Activated CD4-positive, alpha-beta T cell treated with anti-CD3 and anti-CD28 coated beads for 24 hours (primary cell): ENCODE results near the gene PLEKHF1.
"Not testable (repeated sequence)": the region's sequence is repeated elsewhere in the genome, so short reads cannot be mapped to it uniquely, and the experiment has no call there.

Experiments used
- DNase-seq, 2 donors: peaks; one replicate each; pipeline ENCODE4 v3.0.0-alpha.2; 2020; ENCODE audit warnings: low read depth in 2 of 2

PLEKHF1 gene

GRCh38 chr19:29700498-29700897 is 35.2 kb downstream of the PLEKHF1 start:
- DNase-seq: no peak

DNA sequence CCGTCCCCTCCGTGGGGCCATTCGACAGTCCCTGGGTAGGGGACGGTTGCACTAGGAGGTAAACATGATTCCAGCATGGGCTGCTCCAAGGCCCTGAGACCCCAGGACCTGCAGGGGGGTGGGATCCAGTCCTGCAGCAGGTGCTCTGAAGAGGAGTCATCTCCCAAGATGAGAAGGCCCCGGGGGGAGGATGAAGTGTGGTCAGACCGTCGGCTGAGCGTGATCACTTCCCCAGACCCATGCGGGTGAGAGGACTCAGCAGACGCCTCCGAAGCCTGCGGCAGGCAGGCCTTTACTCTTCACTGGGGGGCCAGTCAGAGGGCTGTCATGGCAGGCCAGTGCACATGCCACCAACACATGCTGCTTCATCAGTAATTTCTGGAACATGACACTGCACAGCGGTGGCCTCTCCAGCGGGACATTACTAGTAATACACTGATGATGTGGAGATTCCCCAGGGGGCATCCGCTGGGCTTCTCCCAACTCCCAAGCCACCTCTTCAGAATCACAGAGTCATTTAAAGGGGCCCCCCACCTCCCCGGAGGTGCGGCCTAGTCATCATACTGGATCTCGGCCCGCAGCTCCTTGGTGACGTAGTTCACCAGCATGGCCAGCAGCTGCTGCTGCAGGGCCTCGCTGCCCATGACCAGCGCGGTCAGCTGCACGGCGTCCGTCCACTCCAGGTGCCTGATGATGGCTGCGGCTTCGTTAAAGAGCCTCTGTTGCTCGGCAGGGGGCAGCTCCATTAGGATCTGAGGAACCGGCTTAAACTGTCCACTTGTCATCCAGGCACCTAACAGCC is 37.1 kb downstream of the PLEKHF1 start:
- no peak for DNase-seq

DNA sequence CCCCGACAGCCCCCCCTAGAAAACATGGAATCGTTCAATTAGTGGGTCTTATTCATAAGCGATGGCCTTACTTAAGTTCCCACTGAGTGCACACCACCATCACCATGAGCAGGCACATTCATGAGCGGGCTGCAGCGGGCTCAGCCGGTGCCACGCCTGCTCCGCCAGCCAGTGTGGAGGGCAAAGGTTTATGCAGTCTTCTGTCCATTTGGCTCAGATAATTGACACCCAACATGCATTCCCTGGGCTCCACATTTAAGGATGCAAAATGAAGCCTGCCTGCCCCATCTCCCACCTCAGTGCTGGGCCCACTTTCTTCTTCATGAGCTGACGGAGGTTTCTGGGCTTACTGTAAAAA is 37.7 kb downstream of the PLEKHF1 start:
- DNase-seq: no peak

GRCh38 chr19:29704562-29705558 is 39.6 kb downstream of the PLEKHF1 start:
- no peak for DNase-seq

DNA sequence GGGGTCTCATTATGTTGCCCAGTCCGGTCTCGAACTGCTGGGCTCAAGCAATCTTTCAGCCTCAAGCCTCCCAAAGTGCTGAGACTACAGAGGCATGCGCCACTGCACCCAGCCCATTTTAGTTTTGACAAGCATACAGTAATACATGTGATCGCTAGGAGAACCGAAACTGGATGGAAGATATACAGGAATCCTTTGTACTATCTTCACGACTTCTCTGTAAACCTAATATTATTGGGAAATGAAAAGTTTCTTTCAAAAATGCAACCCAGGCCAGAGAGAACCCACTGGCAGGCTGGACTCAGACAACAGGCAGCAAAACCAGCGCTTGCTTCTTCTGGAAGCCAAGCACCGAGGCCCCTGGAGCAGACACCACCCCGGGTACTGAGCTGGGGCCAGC is 40.4 kb downstream of the PLEKHF1 start:
- DNase-seq: no peak

- no peak for DNase-seq
Observed at GRCh38 chr19:29706635-29707034, 41.4 kb downstream of the PLEKHF1 start.

DNA sequence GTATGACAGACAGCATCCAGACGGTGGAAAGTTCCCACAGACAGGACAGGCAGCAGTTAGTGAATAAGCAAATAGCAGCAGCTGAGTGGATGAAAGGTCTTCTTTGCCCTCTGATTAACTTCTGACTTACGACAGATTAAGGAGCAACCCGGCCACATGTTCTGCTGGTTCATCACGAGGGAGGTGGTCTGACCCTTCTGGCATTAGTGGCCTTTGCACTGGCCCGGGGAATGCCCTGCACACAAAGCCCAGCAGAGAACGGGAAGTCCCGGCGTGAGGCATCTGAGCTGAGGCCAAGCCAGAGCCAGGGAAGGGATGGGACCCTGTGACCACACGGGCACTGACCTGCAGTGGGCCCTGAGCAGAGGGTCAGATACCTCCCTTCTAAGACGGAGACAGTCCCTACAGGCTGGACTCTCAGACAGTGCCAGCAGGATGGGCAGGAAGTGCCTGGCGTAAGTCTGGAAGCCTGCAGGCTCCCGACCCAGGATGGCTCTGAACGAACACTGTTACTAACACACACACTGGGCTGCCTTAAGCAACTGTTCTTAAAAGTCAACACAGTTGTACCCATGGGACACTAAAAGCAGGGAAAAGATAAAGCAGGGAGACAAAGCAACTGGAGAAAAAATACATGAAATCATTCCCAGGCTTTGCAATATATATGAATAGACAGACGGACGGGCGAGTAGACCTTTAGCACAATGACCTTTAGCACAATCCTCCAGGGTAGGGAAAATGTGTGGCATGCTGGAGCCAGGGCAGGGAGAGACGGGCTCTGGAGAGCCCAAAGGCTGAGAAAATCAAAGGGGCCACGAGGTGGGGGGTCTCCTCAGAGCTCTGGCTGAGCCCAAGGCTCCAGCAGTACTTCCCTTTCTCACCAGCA is 43.5 kb downstream of the PLEKHF1 start:
- DNase-seq: no peak

GRCh38 chr19:29709440-29709798 is 44.2 kb downstream of the PLEKHF1 start:
- not testable (repeated sequence) for DNase-seq

DNA sequence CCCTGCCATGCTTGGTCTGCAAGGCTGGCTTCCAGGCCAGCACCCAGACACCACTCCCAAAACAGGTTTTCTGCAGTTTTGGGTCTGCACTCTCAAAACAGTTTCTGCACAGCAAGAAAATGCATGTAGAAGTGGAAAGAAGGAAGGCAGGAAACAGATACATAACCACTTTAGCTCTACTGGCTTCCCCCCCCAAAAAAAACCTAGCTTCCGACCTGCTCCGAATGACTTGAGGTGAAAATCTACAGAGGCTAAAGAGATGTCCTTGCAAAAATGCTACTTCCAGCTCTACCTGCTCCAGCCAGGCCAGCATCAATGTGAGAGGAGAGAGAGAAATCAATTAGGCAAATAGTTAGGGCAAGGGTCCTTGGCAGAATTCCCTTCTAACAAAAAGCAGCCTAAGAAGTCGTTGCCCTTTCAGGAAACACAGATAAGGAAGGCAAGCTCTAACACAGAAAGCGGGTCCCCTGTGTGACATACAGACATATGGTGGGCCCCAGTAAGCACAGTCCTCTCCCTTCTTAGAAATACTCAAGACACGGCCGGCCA is 46.4 kb downstream of the PLEKHF1 start:
- DNase-seq: no peak

GRCh38 chr19:29712744-29713516 is 47.7 kb downstream of the PLEKHF1 start:
- DNase-seq: no peak

DNA sequence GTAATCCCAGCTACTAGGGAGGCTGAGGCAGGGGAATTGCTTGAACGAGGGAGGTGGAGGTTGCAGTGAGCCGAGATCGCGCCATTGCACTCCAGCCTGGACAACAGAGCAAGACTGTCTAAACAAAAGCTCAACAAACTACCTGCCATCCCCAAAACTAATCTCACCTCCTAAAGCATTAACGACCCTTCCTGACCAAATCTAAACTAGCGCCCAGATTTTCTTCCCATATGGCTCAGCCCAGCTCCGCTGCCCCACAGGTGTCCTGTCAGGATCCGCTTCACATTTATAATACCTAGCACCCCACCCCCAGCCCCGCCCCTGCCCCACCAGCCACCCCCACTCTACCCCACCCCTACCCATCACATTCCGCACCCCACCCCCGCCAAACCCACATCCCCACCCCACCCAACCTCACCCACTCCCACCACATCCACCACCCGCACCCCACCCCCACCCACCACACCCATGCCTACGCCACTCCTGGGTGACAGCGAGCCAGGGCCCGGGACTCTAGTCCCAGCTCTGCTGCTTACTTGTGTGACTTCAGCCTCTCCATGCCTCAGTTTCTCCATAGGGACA is 49.2 kb downstream of the PLEKHF1 start:
- DNase-seq: no peak

DNA sequence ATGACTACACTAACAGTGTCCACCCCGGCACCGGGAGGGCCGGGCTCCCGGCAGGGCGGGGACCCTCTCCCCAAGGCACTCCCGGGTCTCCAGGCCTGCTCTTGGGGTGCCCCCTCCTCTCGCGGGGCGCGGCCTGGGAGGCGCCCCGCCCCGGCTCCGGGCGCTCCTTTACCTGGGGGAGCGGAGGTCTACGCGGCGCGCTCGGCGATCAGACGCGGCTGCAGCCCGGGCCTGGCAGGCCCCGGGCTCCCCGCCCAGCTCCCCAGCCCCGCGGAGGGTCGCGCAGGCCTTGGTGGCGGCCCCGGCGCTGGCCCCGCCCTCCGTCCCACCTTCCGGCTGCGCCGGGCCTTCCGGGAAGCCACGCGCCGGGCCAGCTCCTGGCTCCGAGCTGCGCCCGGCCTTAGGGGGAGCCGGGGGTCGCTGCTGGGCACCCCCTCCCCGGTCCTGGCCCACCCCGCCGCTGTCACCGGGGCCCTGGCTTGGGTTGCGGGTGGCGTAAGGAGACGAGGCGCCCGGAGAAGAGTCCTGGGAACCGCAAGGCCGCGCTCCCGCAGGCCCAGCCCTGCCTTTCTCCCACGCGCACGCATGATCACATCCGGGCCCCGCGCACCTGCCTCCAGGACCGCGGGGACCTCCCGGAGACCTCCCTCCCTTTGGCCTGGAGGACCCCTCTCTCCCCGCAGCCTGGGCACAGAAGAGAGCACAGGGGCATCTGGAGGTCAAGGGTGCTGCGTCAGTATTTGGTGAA is 49.9 kb downstream of the PLEKHF1 start, which contains the start of gene C19orf12:
Gene C19orf12 (minus strand): TSS at position 309 of the 748 bp plus-strand sequence. CDS start 6,848 bp downstream, outside the sequence.
- peak; percentile 43 to 45 for DNase-seq

DNA sequence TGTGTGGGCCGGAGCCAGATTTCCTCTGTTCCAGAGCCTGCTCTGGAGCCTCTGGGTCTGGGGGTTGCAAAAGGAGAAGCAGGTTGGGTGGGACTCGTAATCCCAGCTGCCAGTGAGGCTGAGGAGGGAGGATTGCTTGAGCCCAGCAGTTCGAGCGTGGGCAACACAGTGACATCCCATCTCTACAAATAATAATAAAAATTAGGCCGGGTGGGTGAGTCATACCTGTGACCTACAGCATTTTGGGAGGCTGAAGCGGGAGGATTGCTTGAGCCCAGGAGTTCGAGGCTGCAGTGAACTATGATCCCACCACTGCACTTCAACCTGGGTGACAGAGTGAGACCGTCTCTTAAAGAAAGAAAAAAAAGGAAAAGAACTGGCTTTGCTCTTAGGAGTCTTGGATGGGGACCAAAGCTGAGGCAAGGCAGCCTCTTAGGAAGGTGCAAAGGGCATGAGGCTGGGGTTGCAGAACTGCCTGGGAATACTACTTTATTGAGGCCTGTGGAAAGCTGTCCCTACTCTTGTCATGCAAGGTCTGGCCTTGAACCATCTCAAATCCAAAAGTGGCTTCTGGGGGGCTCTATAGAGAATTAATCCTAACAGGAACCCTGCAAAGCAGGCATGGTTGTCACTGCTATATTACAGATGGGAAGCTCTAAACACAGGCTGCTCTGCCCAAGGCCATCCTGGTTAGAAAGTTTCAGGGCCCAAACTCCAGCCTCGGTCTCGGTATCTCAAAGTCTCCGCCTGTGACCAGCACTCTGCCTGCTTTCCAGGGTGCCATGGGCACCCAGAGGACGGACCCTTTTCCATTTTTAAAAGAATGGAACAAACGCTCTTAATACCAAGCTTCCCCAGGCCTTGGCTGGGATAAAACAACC is 50.7 kb downstream of the PLEKHF1 start:
- no peak for DNase-seq

GRCh38 chr19:29717051-29717450 is 51.8 kb downstream of the PLEKHF1 start:
- DNase-seq: no peak

GRCh38 chr19:29724102-29724641 is 58.9 kb downstream of the PLEKHF1 start:
- no peak for DNase-seq

DNA sequence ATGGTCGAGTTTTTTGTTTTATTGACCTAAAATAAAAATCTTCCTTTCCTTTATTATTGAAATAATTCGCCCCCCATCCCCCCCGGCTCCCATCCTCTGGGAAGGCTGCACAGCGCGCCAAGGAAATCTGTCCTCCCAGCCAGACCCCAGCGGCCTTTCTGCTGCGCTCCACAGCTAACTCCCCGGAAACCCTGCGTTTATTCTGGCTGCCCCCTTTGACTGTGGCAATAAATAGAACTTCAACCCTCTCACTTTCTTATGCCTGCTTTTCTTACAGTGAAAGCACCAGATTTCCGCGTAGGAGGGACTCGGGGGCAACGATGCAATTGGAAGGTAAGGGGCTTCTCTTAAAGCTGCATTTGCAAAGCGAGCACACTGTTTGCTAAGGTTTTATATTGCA is 59.5 kb downstream of the PLEKHF1 start:
- DNase-seq: no peak
